SU-DHL-6 (cell line): ENCODE data around the gene TRIM63.

ENCODE experiments used
- H2AFZ ChIP-seq: fragments of 200-600 bp; sonication (generic); 2 replicates; pipeline ENCODE4 v1.6.1; 2014; ENCODE audit warnings: low read depth, mild to moderate bottlenecking, moderate library complexity, mixed read lengths, antibody characterized with exemption, low read length; ENCODE audit not compliant: severe bottlenecking
- H3F3A ChIP-seq: fragments of 200-600 bp; shearing (Covaris generic); 2 replicates; pipeline ENCODE4 v1.6.0; 2016; ENCODE audit warnings: antibody characterized with exemption, mild to moderate bottlenecking; ENCODE audit not compliant: insufficient read depth
- H3K27ac ChIP-seq: fragments of 200-600 bp; sonication (generic); 2 replicates; pipeline ENCODE4 v1.5.1; 2016; ENCODE audit warnings: low read depth, mild to moderate bottlenecking, low read length, moderate library complexity, mixed read lengths
- H3K27me3 ChIP-seq: fragments of 200-600 bp; sonication (generic), shearing (Covaris generic); 2 replicates; pipeline ENCODE4 v1.6.0; 2014; ENCODE audit warnings: mild to moderate bottlenecking, low read length
- H3K36me3 ChIP-seq: fragments of 200-600 bp; sonication (generic); 2 replicates; pipeline ENCODE4 v1.6.1; 2014; ENCODE audit warnings: mild to moderate bottlenecking, low read length, mixed read lengths
- H3K4me2 ChIP-seq: fragments of 300-600, 200-600 bp; shearing (Covaris generic), sonication (generic); 2 replicates; pipeline ENCODE4 v1.6.0; 2014; ENCODE audit warnings: low read length, low read depth, mild to moderate bottlenecking; ENCODE audit not compliant: poor library complexity, severe bottlenecking
- H3K4me3 ChIP-seq: fragments of 200-600 bp; sonication (generic); 2 replicates; pipeline ENCODE4 v1.5.1; 2014; ENCODE audit warnings: antibody characterized with exemption, low read length, mild to moderate bottlenecking, mixed read lengths; ENCODE audit not compliant: insufficient read depth, poor library complexity, severe bottlenecking
- H3K79me2 ChIP-seq: fragments of 200-600 bp; sonication (generic); 2 replicates; pipeline ENCODE4 v1.6.1; 2014; ENCODE audit warnings: mild to moderate bottlenecking, low read length, moderate library complexity; ENCODE audit not compliant: insufficient read depth
- H3K9ac ChIP-seq: fragments of 200-600 bp; sonication (generic); 2 replicates; pipeline ENCODE4 v1.7.0; 2014; ENCODE audit warnings: mild to moderate bottlenecking, low read length
- H3K9me2 ChIP-seq: fragments of 200-600 bp; sonication (generic); replicated peaks from 2 replicates; pipeline ENCODE4 v1.6.1; 2014; ENCODE audit warnings: low read length; ENCODE audit not compliant: insufficient read depth
- H3K9me3 ChIP-seq: fragments of 200-600 bp; sonication (generic); 2 replicates; pipeline ENCODE4 v1.6.1; 2014; ENCODE audit warnings: low read length, mixed read lengths; ENCODE audit not compliant: insufficient read depth
- H4K20me1 ChIP-seq: fragments of 200-600 bp; sonication (generic); 2 replicates; pipeline ENCODE4 v1.6.1; 2014; ENCODE audit warnings: low read depth, mild to moderate bottlenecking, antibody characterized with exemption, low read length, moderate library complexity, mixed read lengths
- EZH2phosphoT487 ChIP-seq: fragments of 200-600 bp; sonication (generic), shearing (Covaris generic); conservative IDR thresholded peaks from 2 replicates; pipeline ENCODE4 v1.6.1; 2018; ENCODE audit warnings: mild to moderate bottlenecking, antibody characterized with exemption, low read length, moderate library complexity, mixed read lengths
- TF ChIP-seq, protein P1 (sequence below): fragments of 200-600 bp; sonication (generic); IDR thresholded peaks from one replicate; pipeline ENCODE4 v1.5.1; 2017; ENCODE audit warnings: antibody characterized with exemption, mild to moderate bottlenecking, low read length, moderate library complexity; ENCODE audit not compliant: insufficient read depth, poor library complexity, severe bottlenecking

Gene TRIM63

DNA sequence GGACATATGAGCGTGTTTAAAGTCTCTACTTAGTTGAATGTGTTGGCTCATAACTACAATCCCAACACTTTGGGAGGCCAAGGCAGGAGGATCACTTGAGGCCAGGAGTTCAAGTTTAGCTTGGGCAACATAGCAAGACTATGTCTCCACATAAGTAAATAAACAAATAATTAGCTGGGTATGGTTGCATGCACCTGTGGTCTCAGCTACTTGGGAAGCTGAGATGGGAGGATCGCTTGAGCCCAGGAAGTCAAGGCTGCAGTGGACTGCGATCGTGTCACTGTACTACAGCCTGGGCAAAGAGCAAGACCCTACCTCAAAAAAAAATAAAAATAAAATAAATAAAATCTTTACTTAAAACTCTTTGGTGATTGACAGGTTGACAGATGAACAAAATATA lies 31.2 kb upstream of the TRIM63 start:
- Histone ChIP-seq H3K79me2 (no peaks in the 10 kb centered on the region), H3K27me3 (no peaks in the 10 kb centered on the region), H3K4me3 (no peak overlapping the region), H3K36me3 (no peaks in the 10 kb centered on the region), H3F3A (no peaks in the 10 kb centered on the region), H3K9me3 (no peaks in the 10 kb centered on the region), H3K4me2 (no peak overlapping the region), H3K9ac (no peak overlapping the region), H4K20me1 (no peaks in the 10 kb centered on the region), H3K9me2 (no peaks in the 10 kb centered on the region), H2AFZ (no peak overlapping the region), H3K27ac (no peak overlapping the region)
- TF ChIP-seq EZH2phosphoT487: no peak
- TF ChIP-seq, protein P1, sequence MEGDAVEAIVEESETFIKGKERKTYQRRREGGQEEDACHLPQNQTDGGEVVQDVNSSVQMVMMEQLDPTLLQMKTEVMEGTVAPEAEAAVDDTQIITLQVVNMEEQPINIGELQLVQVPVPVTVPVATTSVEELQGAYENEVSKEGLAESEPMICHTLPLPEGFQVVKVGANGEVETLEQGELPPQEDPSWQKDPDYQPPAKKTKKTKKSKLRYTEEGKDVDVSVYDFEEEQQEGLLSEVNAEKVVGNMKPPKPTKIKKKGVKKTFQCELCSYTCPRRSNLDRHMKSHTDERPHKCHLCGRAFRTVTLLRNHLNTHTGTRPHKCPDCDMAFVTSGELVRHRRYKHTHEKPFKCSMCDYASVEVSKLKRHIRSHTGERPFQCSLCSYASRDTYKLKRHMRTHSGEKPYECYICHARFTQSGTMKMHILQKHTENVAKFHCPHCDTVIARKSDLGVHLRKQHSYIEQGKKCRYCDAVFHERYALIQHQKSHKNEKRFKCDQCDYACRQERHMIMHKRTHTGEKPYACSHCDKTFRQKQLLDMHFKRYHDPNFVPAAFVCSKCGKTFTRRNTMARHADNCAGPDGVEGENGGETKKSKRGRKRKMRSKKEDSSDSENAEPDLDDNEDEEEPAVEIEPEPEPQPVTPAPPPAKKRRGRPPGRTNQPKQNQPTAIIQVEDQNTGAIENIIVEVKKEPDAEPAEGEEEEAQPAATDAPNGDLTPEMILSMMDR: no peak

GRCh38 chr1:26097696-26098095 lies 30.3 kb upstream of the TRIM63 start:
- no peaks in the 10 kb centered on the region for H3K9me2 ChIP-seq
- no peak overlapping the region for H3K9ac ChIP-seq
- no peaks in the 10 kb centered on the region for H3K79me2 ChIP-seq
- TF ChIP-seq, protein P1: no peak
- TF ChIP-seq EZH2phosphoT487: no peak
- H3F3A ChIP-seq: no peaks in the 10 kb centered on the region
- H3K4me3 ChIP-seq: no peak overlapping the region
- H3K9me3 ChIP-seq: no peaks in the 10 kb centered on the region
- H3K27me3 ChIP-seq: no peaks in the 10 kb centered on the region
- no peaks in the 10 kb centered on the region for H4K20me1 ChIP-seq
- H2AFZ ChIP-seq: no peak overlapping the region
- H3K27ac ChIP-seq: no peak overlapping the region
- no peak overlapping the region for H3K4me2 ChIP-seq
- H3K36me3 ChIP-seq: no peaks in the 10 kb centered on the region

DNA sequence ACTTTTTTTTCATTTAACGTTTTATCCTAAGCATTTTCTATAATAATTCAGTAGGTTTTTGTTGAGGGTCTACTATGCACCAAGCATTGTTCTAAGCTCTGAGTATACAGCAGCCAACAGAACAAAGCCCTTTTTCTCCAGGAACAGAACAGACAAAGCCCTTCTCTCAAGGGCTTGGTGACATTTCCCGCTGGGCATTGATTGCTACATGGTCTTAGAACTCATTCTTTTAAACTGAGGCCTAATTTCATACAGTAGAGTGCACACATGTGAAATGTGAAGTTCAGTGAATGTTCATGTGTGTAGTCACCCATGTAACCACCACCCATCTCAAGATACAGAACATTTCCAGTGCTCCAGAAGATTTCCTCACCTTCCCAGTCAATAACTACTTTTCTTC lies 29.0 kb upstream of the TRIM63 start:
- H3K4me2 ChIP-seq: no peak overlapping the region
- H3K27ac ChIP-seq: no peak overlapping the region
- H3K27me3 ChIP-seq: no peaks in the 10 kb centered on the region
- no peaks in the 10 kb centered on the region for H4K20me1 ChIP-seq
- H3K9ac ChIP-seq: no peak overlapping the region
- H3K9me3 ChIP-seq: no peaks in the 10 kb centered on the region
- no peaks in the 10 kb centered on the region for H3K79me2 ChIP-seq
- no peaks in the 10 kb centered on the region for H3K36me3 ChIP-seq
- H3K4me3 ChIP-seq: no peak overlapping the region
- H3F3A ChIP-seq: no peaks in the 10 kb centered on the region
- no peak overlapping the region for H2AFZ ChIP-seq
- TF ChIP-seq, protein P1: no peak
- TF ChIP-seq EZH2phosphoT487: no peak
- H3K9me2 ChIP-seq: no peaks in the 10 kb centered on the region
